Measurements from ENCODE around the gene MRPL4.

- TF ChIP-seq POLR2A (IDR thresholded peaks at IDR 0.05; ENCODE audit: low read length) (no peak), GATA1 (IDR thresholded peaks at IDR 0.05; ENCODE audit: low read depth, low read length) (no peak)
Measured at GRCh38 chr19:10255358-10255757, 3.3 kb downstream of the MRPL4 start.
